ENCODE measurements around the gene ZNF565. TPM values are rescaled to one million over a fixed set of nuclear protein-coding genes. Genes with fewer than 3 reads are reported as not detected.
"Not testable (repeated sequence)": the region's sequence is repeated elsewhere in the genome, so short reads cannot be mapped to it uniquely, and the experiment has no call there.

Gene ZNF565
- total RNA-seq, 1 donor from 2014 or later = 8.9 TPM

GRCh38 chr19:36136964-36137686 lies 77.3 kb downstream of the ZNF565 start:
- Mint-ChIP-seq H3K36me3 (peaks cover 9% of the 10 kb centered on the region), H3K27me3 (ENCODE audit: low read depth) (no peaks in the 10 kb centered on the region), H3K9me3 (no peaks in the 10 kb centered on the region), H3K27ac (peak overlapping the region; percentile 57), H3K4me3 (no peak overlapping the region), H3K4me1 (peaks cover 19% of the 10 kb centered on the region)
- TF ChIP-seq CTCF (IDR thresholded peaks at IDR 0.05; ENCODE audit: unreplicated experiment) = no peak
- no peak for DNase-seq (ENCODE audit: low spot score in 2 of 2, unreplicated experiment in 2 of 2)

- H3K4me1 Mint-ChIP-seq = peaks cover 16% of the 10 kb centered on the region
- DNase-seq (ENCODE audit: low spot score in 2 of 2, unreplicated experiment in 2 of 2); H3K4me3 Mint-ChIP-seq; H3K27ac Mint-ChIP-seq; H3K9me3 Mint-ChIP-seq; H3K27me3 Mint-ChIP-seq (ENCODE audit: low read depth); H3K36me3 Mint-ChIP-seq: not testable (repeated sequence)
Measured at GRCh38 chr19:36134867-36135266, 79.6 kb downstream of the ZNF565 start.

Other genes starting within 250 kb of the ZNF565 start
- gene SDHAF1, start 219.5 kb downstream of the ZNF565 start, total RNA-seq = 10.6 to 12.4 TPM (median 12.0 TPM) in 3 replicates
- 16.8 to 17.0 TPM (median 17.0 TPM) in 3 replicates for gene SYNE4, start 205.9 kb downstream of the ZNF565 start, total RNA-seq
- 26.3 to 28.9 TPM (median 28.7 TPM) in 3 replicates for gene ALKBH6, start 200.5 kb downstream of the ZNF565 start, total RNA-seq
- 58.5 to 59.0 TPM (median 59.0 TPM) in 3 replicates for gene CLIP3, start 181.8 kb downstream of the ZNF565 start, total RNA-seq
- gene THAP8, start 160.4 kb downstream of the ZNF565 start, total RNA-seq = 8.9 to 9.7 TPM (median 9.2 TPM) in 3 replicates
- gene WDR62, start 159.8 kb downstream of the ZNF565 start, total RNA-seq = 5.1 to 7.1 TPM (median 5.9 TPM) in 3 replicates
- gene OVOL3, start 103.5 kb downstream of the ZNF565 start, total RNA-seq = not detected in 3 replicates
- 51.8 to 60.9 TPM (median 59.5 TPM) in 3 replicates for gene POLR2I, start 99.8 kb downstream of the ZNF565 start, total RNA-seq
- gene TBCB, start 99.2 kb downstream of the ZNF565 start, total RNA-seq = 112 to 116 TPM (median 115 TPM) in 3 replicates
- gene CAPNS1, start 74.6 kb downstream of the ZNF565 start, total RNA-seq = 425 to 453 TPM (median 451 TPM) in 3 replicates
- not detected in 3 replicates for gene COX7A1, start 62.2 kb downstream of the ZNF565 start, total RNA-seq
- gene ZNF146, start 441 bp upstream of the ZNF565 start, total RNA-seq = 126 to 132 TPM (median 131 TPM) in 3 replicates
- gene ZFP14, start 164.5 kb upstream of the ZNF565 start, total RNA-seq = 13.9 to 14.6 TPM (median 14.3 TPM) in 3 replicates
- 14.9 to 15.6 TPM (median 15.5 TPM) in 3 replicates for gene ZFP82, start 204.0 kb upstream of the ZNF565 start, total RNA-seq

Data from mesothelial cell of epicardium (in vitro differentiated cells).